Activated CD4-positive, alpha-beta T cell treated with anti-CD3 and anti-CD28 coated beads for 48 hours (primary cell): Measurements from ENCODE around the gene COL20A1.

Experiments used
- DNase-seq: peaks from one replicate; pipeline ENCODE4 v3.0.0-alpha.2; 2020

COL20A1 gene

GRCh38 chr20:63261060-63261794, 31.8 kb upstream of the COL20A1 start:
- DNase-seq = no peak

DNA sequence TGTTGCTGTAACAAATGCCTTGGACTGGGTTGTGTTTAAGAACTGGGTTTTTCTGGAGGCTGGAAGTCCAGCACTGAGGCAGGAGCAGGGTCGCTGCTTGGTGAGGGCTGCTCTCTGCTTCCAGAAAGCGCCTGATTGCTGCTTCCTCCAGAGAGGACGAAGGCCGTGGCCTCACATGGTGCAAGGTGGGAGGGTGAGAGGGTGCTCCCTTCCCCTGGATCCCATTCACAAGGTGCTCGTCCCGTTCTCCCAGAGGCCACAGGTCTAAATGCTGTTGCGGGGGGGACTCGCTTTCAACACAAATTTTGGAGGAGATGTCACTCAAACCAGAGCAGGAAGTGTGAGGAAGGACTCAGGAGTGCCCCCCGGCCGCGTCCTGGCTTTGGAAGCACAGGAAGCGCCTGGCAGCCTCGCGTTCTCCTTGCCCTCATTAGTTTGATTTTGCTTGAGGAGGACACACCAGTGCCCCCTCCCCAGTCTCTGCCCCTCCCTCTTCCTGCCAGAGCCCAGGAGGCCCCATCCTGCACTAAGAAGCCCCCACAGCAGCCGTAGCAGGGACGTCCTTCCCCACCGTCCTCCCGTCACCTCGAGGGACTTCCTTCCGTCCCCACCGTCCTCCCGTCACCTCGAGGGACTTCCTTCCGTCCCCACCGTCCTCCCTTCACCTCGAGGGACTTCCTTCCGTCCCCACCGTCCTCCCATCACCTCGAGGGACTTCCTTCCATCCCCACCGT, 31.0 kb upstream of the COL20A1 start:
- no peak for DNase-seq

DNA sequence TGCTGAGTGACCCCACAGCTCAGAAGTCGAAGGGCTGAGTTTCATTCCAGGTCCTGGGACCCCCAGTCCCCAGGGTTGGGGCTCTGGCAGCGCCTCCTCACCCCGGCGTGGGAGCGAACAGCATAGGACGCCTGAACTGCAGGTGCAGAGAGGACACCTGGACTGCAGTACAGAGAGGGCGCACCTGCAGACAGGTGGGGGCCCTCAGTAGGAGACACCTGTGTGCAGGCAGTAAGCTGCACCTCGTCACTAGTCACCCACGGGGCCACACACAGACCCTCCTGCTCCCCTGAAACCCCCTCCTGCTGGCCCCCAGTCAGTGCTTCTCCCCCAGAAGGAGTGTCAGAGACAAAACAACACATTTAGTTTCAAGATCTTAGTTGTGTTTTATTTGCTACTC, 30.1 kb upstream of the COL20A1 start:
- no peak for DNase-seq

DNA sequence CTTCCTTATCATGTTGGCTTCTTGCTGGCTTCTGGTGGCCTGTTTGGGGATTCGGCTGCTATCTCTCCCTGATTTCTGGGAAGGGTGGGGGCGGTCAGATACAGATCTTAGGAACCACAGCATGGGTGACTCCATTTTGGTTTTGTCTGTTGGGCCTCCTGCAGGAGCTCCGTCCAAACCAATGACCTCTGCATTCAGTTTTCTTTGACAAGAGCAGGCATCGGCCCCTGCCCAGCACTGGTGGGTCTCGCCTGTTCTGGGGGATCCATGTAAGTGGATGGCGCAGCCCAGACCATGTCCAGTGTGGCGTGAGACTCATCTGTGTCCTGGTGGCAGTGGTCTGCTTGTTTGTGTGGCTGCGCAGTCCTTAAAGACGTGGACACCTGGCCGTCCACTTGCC, 29.0 kb upstream of the COL20A1 start:
- DNase-seq = no peak

DNA sequence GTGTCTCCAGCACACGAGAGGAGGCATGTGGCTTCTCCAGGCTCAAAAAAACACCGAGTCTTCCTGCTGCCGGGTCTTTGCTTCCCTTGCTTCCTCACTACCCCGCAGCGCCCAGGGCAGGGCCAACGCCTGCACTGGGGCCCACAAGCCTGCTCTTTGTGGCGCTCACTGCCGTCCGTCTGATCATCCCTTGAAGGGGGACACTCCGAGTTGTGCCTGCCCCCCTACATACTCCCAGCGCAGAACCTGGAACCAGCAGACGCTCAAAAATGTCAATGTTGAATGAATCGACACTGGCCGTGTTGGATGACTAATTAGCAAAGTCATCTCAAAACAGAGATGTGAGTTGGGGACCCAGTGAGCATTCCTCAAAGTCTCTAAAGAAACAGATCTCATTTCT, 28.5 kb upstream of the COL20A1 start:
- no peak for DNase-seq

DNA sequence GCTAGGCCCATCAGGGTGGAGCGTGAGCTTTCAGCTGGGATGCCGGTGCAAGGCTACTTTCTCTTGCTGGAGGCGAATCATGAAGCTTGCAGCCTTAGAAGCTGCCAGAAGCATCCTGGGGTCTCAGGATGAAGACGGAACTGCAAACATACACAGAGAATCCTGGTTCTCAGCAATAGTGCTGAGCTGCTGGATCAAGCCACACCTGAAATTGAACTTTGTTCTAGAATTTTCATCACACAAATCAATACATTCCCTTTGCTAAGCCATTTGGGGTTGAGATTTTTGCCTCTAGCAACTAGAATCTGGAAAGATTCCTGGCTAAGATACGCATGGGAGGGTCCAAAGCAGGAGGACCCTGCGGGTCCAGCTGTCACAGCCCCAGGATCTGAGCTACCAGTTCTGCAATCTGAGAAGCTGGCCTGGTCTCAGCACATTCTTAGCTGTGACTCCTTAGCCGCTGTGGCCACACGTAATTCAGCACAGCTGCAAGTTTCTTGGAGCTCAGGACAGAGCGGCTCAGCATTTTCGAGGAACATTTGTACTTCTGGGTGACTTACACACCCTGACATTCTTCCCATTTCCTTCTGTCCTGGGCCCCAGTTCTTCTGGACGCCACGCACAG, 27.0 kb upstream of the COL20A1 start:
- no peak for DNase-seq

- no peak for DNase-seq
Measured at GRCh38 chr20:63267691-63268090, 25.3 kb upstream of the COL20A1 start.

- no peak for DNase-seq
Measured at GRCh38 chr20:63268256-63268655, 24.7 kb upstream of the COL20A1 start.

DNA sequence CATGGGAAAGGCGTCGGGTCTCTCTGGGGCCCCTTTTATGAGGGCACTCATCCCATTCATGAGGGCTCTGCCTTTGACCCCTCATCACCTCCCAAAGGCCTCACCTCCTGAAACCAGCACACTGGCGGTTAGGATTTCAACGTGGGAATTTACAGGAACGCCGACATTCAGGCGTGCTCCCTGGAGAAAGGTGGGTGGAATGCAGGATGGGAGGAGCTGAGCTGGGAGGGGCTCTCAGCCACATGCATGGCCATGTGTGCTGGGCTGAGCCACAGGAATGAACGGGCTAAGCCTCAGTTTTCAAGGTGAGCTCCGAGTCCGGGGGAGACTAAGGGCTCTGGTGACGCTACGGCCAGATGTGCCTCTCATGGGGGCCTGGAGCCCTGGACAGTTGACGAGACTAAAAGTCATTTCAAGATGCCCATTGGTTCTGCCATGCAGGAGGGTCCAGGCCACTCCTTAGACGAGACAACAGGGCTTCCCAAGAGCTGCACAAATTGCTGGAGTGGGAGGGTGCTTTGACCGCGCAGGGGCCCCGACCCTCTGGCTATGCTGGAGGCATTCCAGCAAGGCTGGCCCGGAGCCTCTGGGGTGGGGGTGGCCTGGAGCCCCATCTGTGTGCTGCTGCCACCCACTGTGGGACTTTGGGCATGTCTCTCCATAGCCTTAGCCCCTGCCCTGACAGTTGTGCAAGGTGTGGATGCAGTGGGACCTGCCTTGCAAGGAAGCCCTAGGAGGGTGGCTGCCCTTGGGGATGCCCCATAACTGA, 24.1 kb upstream of the COL20A1 start:
- DNase-seq = no peak

GRCh38 chr20:63269724-63270123, 23.3 kb upstream of the COL20A1 start:
- no peak for DNase-seq

- no peak for DNase-seq
Measured at GRCh38 chr20:63270606-63271325, 22.2 kb upstream of the COL20A1 start.

GRCh38 chr20:63272105-63273058, 20.6 kb upstream of the COL20A1 start, which contains the start of gene ARFGAP1:
Gene ARFGAP1, plus strand, starts transcription at chr20:63272813. Its CDS starts 2,768 bp downstream, at chr20:63275581.
- DNase-seq = peak; percentile 93

GRCh38 chr20:63273059-63273579, 19.9 kb upstream of the COL20A1 start:
- no peak for DNase-seq

DNA sequence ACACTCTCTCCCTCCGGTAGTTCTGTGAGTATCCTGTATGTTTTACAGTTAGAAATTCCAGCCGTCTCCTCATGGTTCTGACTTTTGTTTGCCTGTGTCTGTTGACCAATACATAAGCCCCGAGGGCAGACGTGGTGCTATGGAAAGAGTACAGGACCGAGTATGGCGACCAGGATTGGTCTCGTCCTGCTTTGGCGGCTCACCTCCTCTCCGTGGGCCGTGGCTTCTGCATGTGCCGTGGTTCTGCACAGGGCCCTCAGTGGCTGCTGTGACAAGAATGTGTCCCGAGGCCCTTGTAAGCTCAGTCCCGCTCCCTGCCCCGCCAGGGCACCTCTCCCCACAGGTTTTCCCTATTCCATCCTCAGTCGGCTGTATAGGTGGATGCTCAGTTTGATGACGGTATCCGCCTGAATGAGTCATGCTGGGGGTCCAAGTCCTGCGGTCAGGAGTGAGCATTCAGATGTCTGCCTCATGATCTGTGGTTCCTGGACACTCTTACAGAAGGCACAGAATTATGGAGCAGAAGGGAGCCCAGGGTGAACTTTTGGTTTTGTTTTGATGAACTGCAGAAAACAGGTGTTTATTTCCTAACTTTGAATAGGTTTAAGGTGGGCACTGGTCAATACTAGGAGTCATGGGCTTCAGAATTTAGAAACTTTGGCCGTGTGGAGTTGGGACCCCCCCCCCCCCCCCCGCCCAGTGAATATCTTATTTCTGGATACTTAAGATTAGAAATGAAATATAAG, 19.2 kb upstream of the COL20A1 start:
- DNase-seq = no peak

DNA sequence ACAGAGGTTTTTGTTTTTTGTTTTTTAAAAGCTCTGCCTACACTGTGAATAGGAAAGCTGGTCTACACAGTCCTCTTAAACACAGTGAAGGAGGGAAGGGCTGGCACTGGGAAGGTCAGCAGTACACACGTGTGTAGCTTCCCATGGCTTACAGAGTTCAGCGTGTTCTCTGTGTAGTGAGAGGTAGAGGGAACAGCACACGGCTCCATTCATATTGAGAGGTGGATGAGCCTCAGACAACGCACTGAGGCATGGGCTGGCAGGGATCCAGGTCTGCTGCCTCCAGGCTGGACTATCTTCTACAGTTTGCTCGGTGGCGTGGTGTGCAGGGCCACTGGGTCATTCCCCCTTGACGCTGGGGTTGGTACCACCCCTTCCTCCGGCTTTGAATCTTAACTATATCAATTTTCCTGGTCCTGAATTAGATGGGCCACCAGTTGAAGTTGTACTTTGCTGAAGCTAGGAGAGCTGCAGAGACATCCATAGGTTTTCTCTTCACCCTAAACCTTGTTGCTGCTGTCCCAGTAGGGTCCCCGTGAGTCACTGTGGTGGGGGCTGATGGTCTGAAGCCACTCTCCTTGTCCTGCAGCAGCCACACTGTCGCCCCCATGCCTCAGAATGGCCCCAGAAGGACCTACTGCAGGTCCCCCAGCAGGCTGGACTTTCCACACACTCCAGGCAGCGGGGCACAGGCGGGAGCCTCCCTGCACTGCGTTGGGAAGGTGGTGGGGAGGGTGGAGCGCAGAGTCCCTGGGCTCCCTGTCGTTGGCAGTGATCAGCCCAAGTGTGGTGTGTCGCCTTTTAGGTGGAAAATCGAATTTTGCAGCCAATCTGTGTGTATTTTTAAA, 18.4 kb upstream of the COL20A1 start:
- DNase-seq = no peak

GRCh38 chr20:63275825-63276224, 17.2 kb upstream of the COL20A1 start:
- DNase-seq = no peak

- no peak for DNase-seq
Measured at GRCh38 chr20:63276956-63277355, 16.0 kb upstream of the COL20A1 start.

- DNase-seq = no peak
Measured at GRCh38 chr20:63277466-63278272, 15.3 kb upstream of the COL20A1 start.
